Prostate gland (tissue), 2 donors: Measurements from ENCODE around the gene GAB3.

Source experiments
- CTCF ChIP-seq, 4 experiments: fragments of 200-600 bp in 2 of 4; fragments of 450-650 bp in 2 of 4; sonication (generic) in 2 of 4; IDR thresholded peaks; 1 replicate in 3 of 4; 2 replicates in 1 of 4; pipeline ENCODE4 v1.5.1; 2016 to 2019; ENCODE audit warnings: antibody characterized with exemption in 4 of 4, mild to moderate bottlenecking in 2 of 4, moderate library complexity in 2 of 4
- POLR2A ChIP-seq: fragments of 450-650 bp; IDR thresholded peaks from one replicate; pipeline ENCODE4 v1.6.1; 2016; ENCODE audit warnings: antibody characterized with exemption, mild to moderate bottlenecking

DNA sequence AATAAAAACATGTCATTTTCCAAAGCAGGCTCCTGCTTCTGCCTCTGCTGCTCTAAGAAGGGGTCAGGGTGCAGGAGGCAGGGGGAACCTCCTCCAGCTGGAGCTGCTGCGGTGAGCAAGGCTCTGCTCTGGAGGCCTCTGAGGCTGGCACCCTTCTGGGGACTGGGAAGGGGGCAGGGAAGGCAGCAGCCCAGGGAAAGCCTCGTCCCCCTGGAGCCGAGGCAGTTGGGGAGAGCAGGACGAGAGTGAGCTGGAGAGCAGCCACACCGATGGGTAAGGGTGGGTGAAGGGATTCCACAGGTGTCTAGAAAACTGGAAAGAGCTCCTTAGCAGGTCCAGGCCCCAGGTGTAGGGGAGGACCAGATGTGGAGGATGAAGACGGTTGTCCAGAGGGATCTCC, 95.5 kb downstream of the GAB3 start:
- TF ChIP-seq CTCF (IDR thresholded peaks at IDR 0.05) (no peak), POLR2A (no peak)
